ENCODE results near the gene CTU1. TPM values are rescaled to one million over a fixed set of nuclear protein-coding genes. Genes with fewer than 3 reads are reported as not detected.

The CTU1 gene
- total RNA-seq, 1 donor from 2014 or later: 8.3 TPM

DNA sequence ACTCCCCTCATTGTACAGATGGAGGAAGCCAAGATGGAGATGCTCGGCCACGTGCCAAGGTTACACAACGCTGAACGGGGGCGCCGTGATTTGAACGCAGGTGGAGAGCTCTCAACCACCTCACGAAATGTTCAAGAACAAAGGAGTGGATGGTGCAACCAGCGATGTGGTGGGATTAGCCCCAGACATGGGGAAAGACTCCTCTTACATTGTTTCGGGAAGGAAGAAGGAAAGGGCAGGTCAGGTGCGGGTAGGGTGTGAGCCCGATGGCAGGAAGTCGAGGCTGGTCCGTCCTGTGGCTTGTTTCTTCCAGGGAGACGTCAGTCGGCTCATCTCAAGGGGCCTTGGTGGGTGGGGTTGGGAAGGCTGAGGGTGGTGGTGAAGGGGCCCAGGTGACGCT lies 18.4 kb downstream of the CTU1 start:
- DNase-seq (peak; percentile 73), ATAC-seq (peak; percentile 55 to 62)
- H3K27ac ChIP-seq: no peak overlapping the region
- no peaks in the 10 kb centered on the region for H3K36me3 ChIP-seq
- intact Hi-C loops (cut with DNase I): no loop called here
- TF ChIP-seq, protein P1, sequence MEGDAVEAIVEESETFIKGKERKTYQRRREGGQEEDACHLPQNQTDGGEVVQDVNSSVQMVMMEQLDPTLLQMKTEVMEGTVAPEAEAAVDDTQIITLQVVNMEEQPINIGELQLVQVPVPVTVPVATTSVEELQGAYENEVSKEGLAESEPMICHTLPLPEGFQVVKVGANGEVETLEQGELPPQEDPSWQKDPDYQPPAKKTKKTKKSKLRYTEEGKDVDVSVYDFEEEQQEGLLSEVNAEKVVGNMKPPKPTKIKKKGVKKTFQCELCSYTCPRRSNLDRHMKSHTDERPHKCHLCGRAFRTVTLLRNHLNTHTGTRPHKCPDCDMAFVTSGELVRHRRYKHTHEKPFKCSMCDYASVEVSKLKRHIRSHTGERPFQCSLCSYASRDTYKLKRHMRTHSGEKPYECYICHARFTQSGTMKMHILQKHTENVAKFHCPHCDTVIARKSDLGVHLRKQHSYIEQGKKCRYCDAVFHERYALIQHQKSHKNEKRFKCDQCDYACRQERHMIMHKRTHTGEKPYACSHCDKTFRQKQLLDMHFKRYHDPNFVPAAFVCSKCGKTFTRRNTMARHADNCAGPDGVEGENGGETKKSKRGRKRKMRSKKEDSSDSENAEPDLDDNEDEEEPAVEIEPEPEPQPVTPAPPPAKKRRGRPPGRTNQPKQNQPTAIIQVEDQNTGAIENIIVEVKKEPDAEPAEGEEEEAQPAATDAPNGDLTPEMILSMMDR (IDR thresholded peaks at IDR 0.05): no peak
- H3K4me1 ChIP-seq: no peaks in the 10 kb centered on the region
- no peak overlapping the region for H3K4me3 ChIP-seq
- no peaks in the 10 kb centered on the region for H3K27me3 ChIP-seq (ENCODE audit: low read depth)
- no peaks in the 10 kb centered on the region for H3K9me3 ChIP-seq

DNA sequence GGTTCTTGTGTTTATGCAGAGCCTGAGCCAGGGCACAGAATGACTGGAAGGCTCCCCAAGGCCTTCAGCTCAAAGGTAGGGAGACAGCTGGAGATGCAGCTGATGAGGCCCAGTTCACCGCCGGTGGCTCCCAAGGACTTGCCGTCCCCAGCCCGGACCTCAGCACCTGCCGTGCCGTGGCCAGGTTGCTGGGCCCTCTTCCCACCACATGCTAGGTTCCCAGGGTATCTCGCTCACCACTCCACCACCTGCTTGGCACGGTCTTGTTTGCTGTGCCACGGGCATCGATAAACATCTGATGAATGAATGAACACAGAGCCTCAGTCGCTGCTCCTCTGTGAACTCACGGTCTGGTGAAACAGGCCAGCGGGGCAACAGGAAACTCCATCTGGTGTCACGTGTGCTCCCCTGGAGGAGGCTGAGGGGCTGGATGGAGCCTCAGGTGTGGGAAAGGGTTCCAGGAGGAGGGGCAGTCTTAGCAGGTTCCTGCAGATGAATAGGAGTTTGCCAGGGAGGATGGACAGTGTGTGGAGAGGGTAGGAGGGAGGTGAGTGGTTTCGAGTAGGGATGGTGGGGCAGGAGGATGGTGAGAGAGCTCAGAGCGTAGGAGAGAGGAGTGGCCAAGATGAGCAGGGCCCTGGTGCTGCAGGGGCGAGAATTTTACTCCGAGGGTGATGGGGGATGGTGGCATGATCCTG lies 21.9 kb downstream of the CTU1 start:
- Histone ChIP-seq H3K36me3 (no peaks in the 10 kb centered on the region), H3K9me3 (no peaks in the 10 kb centered on the region), H3K4me1 (no peaks in the 10 kb centered on the region), H3K4me3 (no peak overlapping the region), H3K27me3 (ENCODE audit: low read depth) (no peaks in the 10 kb centered on the region), H3K27ac (no peak overlapping the region)
- ATAC-seq (no peak), DNase-seq (no peak)
- TF ChIP-seq, protein P1 (IDR thresholded peaks at IDR 0.05): no peak
- intact Hi-C loops (cut with DNase I): no loop called here

DNA sequence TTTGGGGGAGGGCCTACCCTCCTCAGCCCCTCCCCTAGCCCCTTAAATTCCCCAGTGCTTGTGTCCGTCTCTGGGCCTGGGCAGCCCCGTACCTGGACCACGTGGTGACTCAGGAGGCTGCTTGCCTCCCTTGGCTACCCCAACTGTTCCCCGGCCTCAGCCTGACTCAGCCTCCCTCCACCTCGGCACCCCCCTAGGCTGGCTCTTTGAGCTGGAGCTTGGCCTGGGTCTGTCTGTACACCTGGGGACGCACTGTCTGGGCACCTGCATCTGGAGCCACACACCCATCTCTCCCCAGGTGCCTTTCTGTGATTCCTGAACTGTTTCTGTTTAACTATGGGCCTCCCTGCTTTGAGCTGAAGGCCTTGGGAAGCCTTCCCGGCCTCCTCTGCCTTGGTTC lies 23.7 kb downstream of the CTU1 start:
- intact Hi-C loops (cut with DNase I): no loop called here
- TF ChIP-seq, protein P1 (IDR thresholded peaks at IDR 0.05): no peak
- DNase-seq (no peak), ATAC-seq (no peak)
- Histone ChIP-seq H3K4me3 (no peak overlapping the region), H3K9me3 (no peaks in the 10 kb centered on the region), H3K27ac (no peak overlapping the region), H3K27me3 (ENCODE audit: low read depth) (no peaks in the 10 kb centered on the region), H3K36me3 (no peaks in the 10 kb centered on the region), H3K4me1 (no peaks in the 10 kb centered on the region)

DNA sequence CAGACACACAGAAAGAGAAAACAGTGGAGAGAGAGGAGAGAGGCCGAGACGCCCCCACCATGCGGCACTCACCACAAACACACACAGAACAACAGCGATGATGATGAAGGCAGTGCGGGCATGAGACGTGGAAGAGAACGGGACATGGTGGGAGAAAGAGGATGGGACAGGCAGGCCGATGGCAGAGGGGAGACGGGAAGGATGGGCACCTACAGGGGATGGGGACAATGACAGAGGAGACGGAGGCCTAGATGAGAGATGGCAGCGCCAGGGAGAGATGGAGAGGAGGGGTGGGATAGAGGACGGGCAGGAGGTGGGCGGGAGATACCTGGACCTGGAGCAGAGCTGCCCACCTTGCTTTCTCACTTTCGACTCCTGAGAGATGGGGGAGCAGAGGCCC lies 24.4 kb downstream of the CTU1 start:
- ATAC-seq (no peak), DNase-seq (no peak)
- Histone ChIP-seq H3K27ac (no peak overlapping the region), H3K9me3 (no peaks in the 10 kb centered on the region), H3K4me1 (no peaks in the 10 kb centered on the region), H3K36me3 (no peaks in the 10 kb centered on the region), H3K4me3 (no peak overlapping the region), H3K27me3 (ENCODE audit: low read depth) (no peaks in the 10 kb centered on the region)
- TF ChIP-seq, protein P1 (IDR thresholded peaks at IDR 0.05): no peak
- intact Hi-C loops (cut with DNase I): no loop called here

DNA sequence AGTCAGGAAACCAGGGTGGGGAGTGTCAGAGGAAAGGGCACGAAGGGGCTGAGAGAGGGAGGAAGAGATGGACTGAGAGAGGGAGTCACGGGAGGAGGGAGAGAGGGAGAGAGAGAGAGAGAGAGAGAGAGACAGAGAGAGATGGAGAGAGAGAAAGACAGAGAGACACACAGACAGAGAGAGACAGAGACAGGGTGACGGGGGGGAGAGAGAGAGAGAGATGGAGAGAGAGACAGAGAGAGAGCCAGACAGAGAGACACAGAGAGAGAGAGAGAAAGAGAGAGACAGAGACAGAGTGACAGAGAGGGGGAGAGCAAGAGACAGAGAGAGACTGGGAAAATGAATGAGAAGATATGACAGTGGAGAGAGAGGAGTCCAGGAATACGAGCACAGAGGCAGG lies 25.0 kb downstream of the CTU1 start:
- DNase-seq (no peak), ATAC-seq (no peak)
- intact Hi-C loops (cut with DNase I): no loop called here
- no peaks in the 10 kb centered on the region for H3K27me3 ChIP-seq (ENCODE audit: low read depth)
- no peaks in the 10 kb centered on the region for H3K36me3 ChIP-seq
- no peak overlapping the region for H3K27ac ChIP-seq
- TF ChIP-seq, protein P1 (IDR thresholded peaks at IDR 0.05): no peak
- no peaks in the 10 kb centered on the region for H3K9me3 ChIP-seq
- no peaks in the 10 kb centered on the region for H3K4me1 ChIP-seq
- no peak overlapping the region for H3K4me3 ChIP-seq
